ENCODE measurements around the gene XPR1. TPM values are rescaled to one million over a fixed set of nuclear protein-coding genes. Genes with fewer than 3 reads are reported as not detected.
"Not testable (repeated sequence)": the region's sequence is repeated elsewhere in the genome, so short reads cannot be mapped to it uniquely, and the experiment has no call there.

XPR1 gene
- total and polyA plus RNA-seq, 10 of the 15 experiments (the other 5 are each of a cell fraction or from before 2014, with no cell fraction given): 1.1 to 33.9 (median 11.3) TPM

GRCh38 chr1:180680558-180681144 lies 48.8 kb downstream of the XPR1 start (continued):
- no peak for TF ChIP-seq ELK1 (IDR thresholded peaks at IDR 0.05; ENCODE audit: low read depth, low read length)
- no peak for TF ChIP-seq ZNF207 (IDR thresholded peaks at IDR 0.05; ENCODE audit: borderline replicate concordance)
- TF ChIP-seq MXI1 (IDR thresholded peaks at IDR 0.05; ENCODE audit: low read depth, low read length): no peak
- TF ChIP-seq NR2C2 (IDR thresholded peaks at IDR 0.05; ENCODE audit: borderline replicate concordance, control insufficient read depth, insufficient read length, low read depth): no peak
- TF ChIP-seq GATAD2B (conservative IDR thresholded peaks at IDR 0.05; ENCODE audit: low read depth): no peak
- TF ChIP-seq MYB (IDR thresholded peaks at IDR 0.05; ENCODE audit: borderline replicate concordance, low read depth, low read length): no peak
- TF ChIP-seq TBL1XR1 (IDR thresholded peaks at IDR 0.05; ENCODE audit: low read depth, low read length): no peak
- no peak for TF ChIP-seq NKRF (conservative IDR thresholded peaks at IDR 0.05)
- no peak for TF ChIP-seq ESRRA (IDR thresholded peaks at IDR 0.05; ENCODE audit: low read length)
- TF ChIP-seq ZNF622 (IDR thresholded peaks at IDR 0.05): no peak
- no peak for TF ChIP-seq BHLHE40 (IDR thresholded peaks at IDR 0.05; ENCODE audit: borderline replicate concordance in 1 of 2, low read depth in 2 of 2, low read length in 1 of 2)
- TF ChIP-seq NFYB (IDR thresholded peaks at IDR 0.05; ENCODE audit: insufficient read depth, low read depth, low read length): no peak
- TF ChIP-seq HDGF (IDR thresholded peaks at IDR 0.05): no peak
- no peak for TF ChIP-seq CTCF (IDR thresholded peaks at IDR 0.05 in 2 of 3, conservative IDR thresholded peaks at IDR 0.05 in 1 of 3; ENCODE audit: control insufficient read depth in 2 of 3, extremely low read depth in 1 of 3, insufficient read depth in 1 of 3, low read depth in 3 of 3, low read length in 3 of 3)
- no peak for TF ChIP-seq YBX1 (IDR thresholded peaks at IDR 0.05)

GRCh38 chr1:180683117-180683516 lies 51.3 kb downstream of the XPR1 start:
- H4K20me1 ChIP-seq (ENCODE audit: control insufficient read depth, insufficient read depth); H3K9ac ChIP-seq (ENCODE audit: control insufficient read depth, insufficient read depth, low read length); DNase-seq (ENCODE audit: low read depth, low spot score); BruUV-seq (replicated peaks); H3K27me3 ChIP-seq (replicated peaks in 1 of 2; ENCODE audit: control insufficient read depth in 2 of 2, insufficient read depth in 2 of 2, low read length in 1 of 2); H2AFZ ChIP-seq (ENCODE audit: control insufficient read depth, low read depth, low read length); ATAC-seq; H3K27ac ChIP-seq (ENCODE audit: control insufficient read depth, insufficient read depth); SMC1A ChIA-PET (ENCODE audit: uncharacterized antibody, unreplicated experiment); H3K4me2 ChIP-seq (ENCODE audit: control insufficient read depth, insufficient read depth); FAIRE-seq; H3K4me1 ChIP-seq (ENCODE audit: control insufficient read depth, insufficient read depth, low read length); H3K79me2 ChIP-seq (ENCODE audit: control insufficient read depth, insufficient read depth, low read length); H3K9me3 ChIP-seq (replicated peaks; ENCODE audit: control insufficient read depth, insufficient read depth, low read length); in situ Hi-C loops (cut with MboI); H3K4me3 ChIP-seq; CTCF ChIA-PET; H3K36me3 ChIP-seq (ENCODE audit: control insufficient read depth in 2 of 2, insufficient read depth in 2 of 2, low read length in 1 of 2); intact Hi-C loops (cut with micrococcal nuclease; ENCODE audit: unreplicated experiment); POLR2A ChIA-PET; RAD21 ChIA-PET (ENCODE audit: unreplicated experiment): not testable (repeated sequence)
- WGBS (ENCODE audit: insufficient coverage, insufficient replicate concordance, low lambda C conversion rate, missing lambda C conversion rate): 86% methylated on average over 3 of the region's 3 CpGs
